Hepatocyte (in vitro differentiated cells): ENCODE measurements around the gene MVB12B. TPM values are rescaled to one million over a fixed set of nuclear protein-coding genes. Genes with fewer than 3 reads are reported as not detected.

ENCODE experiments used
- DNase-seq: peaks from one replicate; pipeline ENCODE4 v3.0.0-alpha.2; 2016; ENCODE audit warnings: low spot score
- H2AFZ ChIP-seq: fragments of 200-600 bp; sonication (generic); 2 replicates; pipeline ENCODE4 v1.6.0; 2016; ENCODE audit warnings: antibody characterized with exemption, mild to moderate bottlenecking
- H3K27ac ChIP-seq: fragments of 200-600 bp; sonication (generic); 2 replicates; pipeline ENCODE4 v1.5.1; 2016; ENCODE audit warnings: mild to moderate bottlenecking
- H3K27me3 ChIP-seq: fragments of 200-600 bp; sonication (generic); 2 replicates; pipeline ENCODE4 v1.6.1; 2016
- H3K36me3 ChIP-seq: fragments of 200-600 bp; sonication (generic); replicated peaks from 2 replicates; pipeline ENCODE4 v1.5.1; 2016; ENCODE audit warnings: low read depth; ENCODE audit not compliant: insufficient read depth
- H3K4me1 ChIP-seq: fragments of 200-600 bp; sonication (generic); 2 replicates; pipeline ENCODE4 v1.5.1; 2016; ENCODE audit warnings: mild to moderate bottlenecking, moderate library complexity; ENCODE audit not compliant: insufficient read depth
- H3K4me2 ChIP-seq: fragments of 200-600 bp; sonication (generic); 2 replicates; pipeline ENCODE4 v1.6.0; 2016
- H3K4me3 ChIP-seq: fragments of 200-600 bp; sonication (generic); 2 replicates; pipeline ENCODE4 v1.5.1; 2016; ENCODE audit warnings: mild to moderate bottlenecking
- H3K79me2 ChIP-seq: fragments of 200-600 bp; sonication (generic); 2 replicates; pipeline ENCODE4 v1.6.0; 2017; ENCODE audit warnings: mild to moderate bottlenecking
- H3K9me2 ChIP-seq: fragments of 200-600 bp; sonication (generic); replicated peaks from 2 replicates; pipeline ENCODE4 v1.6.0; 2017; ENCODE audit warnings: mild to moderate bottlenecking; ENCODE audit not compliant: insufficient read depth
- H3K9me3 ChIP-seq: fragments of 200-600 bp; sonication (generic); 2 replicates; pipeline ENCODE4 v1.5.1; 2016; ENCODE audit warnings: low read depth, mild to moderate bottlenecking
- H4K20me1 ChIP-seq: fragments of 200-600 bp; sonication (generic); 2 replicates; pipeline ENCODE4 v1.6.0; 2016; ENCODE audit warnings: mild to moderate bottlenecking; ENCODE audit not compliant: insufficient read depth, poor library complexity, severe bottlenecking
- CTCF ChIP-seq: fragments of 200-600 bp; sonication (generic); IDR thresholded peaks from 2 replicates; pipeline ENCODE4 v1.5.1; 2016; ENCODE audit warnings: antibody characterized with exemption, mild to moderate bottlenecking; ENCODE audit not compliant: poor library complexity
- EZH2 ChIP-seq: fragments of 200-600 bp; sonication (generic); IDR thresholded peaks from 2 replicates; pipeline ENCODE4 v1.6.1; 2016; ENCODE audit warnings: antibody characterized with exemption, mild to moderate bottlenecking, borderline replicate concordance
- EZH2phosphoT487 ChIP-seq: fragments of 200-600 bp; sonication (generic); IDR thresholded peaks from one replicate; pipeline ENCODE4 v1.6.1; 2018; ENCODE audit warnings: antibody characterized with exemption, mild to moderate bottlenecking, low read depth, moderate library complexity; ENCODE audit not compliant: unreplicated experiment, severe bottlenecking
- WGBS: methylation state at CpG from one replicate; pipeline ENCODE4 v1.1.6; 2016; ENCODE audit warnings: low lambda C conversion rate; ENCODE audit errors: missing lambda C conversion rate; 5-methylcytosine and 5-hydroxymethylcytosine counted together
- polyA plus RNA-seq: library from polyadenylated mRNA; unstranded; fragments of >200 nt; fragmentation: Nextera tagmentation; extraction: Ambion mirVana; gene quantifications from 2 replicates; pipeline ENCODE4 v1.2.1, GENCODE V29; 2016
- total RNA-seq: library from RNA; depleted of rRNA; stranded (reverse); fragments of >200 nt; gene quantifications from 2 replicates; pipeline ENCODE4 v1.2.3, GENCODE V29; 2014

MVB12B gene
- total and polyA plus RNA-seq, 2 experiments from 2014 or later, result 11.8 to 12.1 TPM

- TF ChIP-seq EZH2phosphoT487 (no peak), EZH2 (no peak)
- no peak overlapping the region for H3K4me3 ChIP-seq
- no peak overlapping the region for H2AFZ ChIP-seq
- WGBS, result 78% methylated on average over 19 of the region's 19 CpGs
- peaks cover 12% of the 10 kb centered on the region for H3K27me3 ChIP-seq
- no peaks in the 10 kb centered on the region for H3K9me3 ChIP-seq
- H3K4me2 ChIP-seq, result no peak overlapping the region
- H3K4me1 ChIP-seq, result peaks cover 7% of the 10 kb centered on the region
- no peaks in the 10 kb centered on the region for H4K20me1 ChIP-seq
- no peak overlapping the region for H3K27ac ChIP-seq
- H3K9me2 ChIP-seq, result no peaks in the 10 kb centered on the region
- no peak for DNase-seq
- no peaks in the 10 kb centered on the region for H3K36me3 ChIP-seq
- no peaks in the 10 kb centered on the region for H3K79me2 ChIP-seq
These were observed 199.8 kb downstream of the MVB12B start for GRCh38 chr9:126526218-126527108.

- H3K4me2 ChIP-seq, result no peak overlapping the region
- H2AFZ ChIP-seq, result no peak overlapping the region
- H4K20me1 ChIP-seq, result no peaks in the 10 kb centered on the region
- H3K27me3 ChIP-seq, result peaks cover 8% of the 10 kb centered on the region
- no peaks in the 10 kb centered on the region for H3K9me2 ChIP-seq
- H3K79me2 ChIP-seq, result no peaks in the 10 kb centered on the region
- no peak overlapping the region for H3K4me3 ChIP-seq
- WGBS, result 78% methylated on average over 20 of the region's 20 CpGs
- H3K4me1 ChIP-seq, result peaks cover 15% of the 10 kb centered on the region
- no peak for DNase-seq
- H3K36me3 ChIP-seq, result no peaks in the 10 kb centered on the region
- H3K27ac ChIP-seq, result no peak overlapping the region
- no peak for TF ChIP-seq EZH2
- no peak for TF ChIP-seq CTCF
- no peak for TF ChIP-seq EZH2phosphoT487
- no peaks in the 10 kb centered on the region for H3K9me3 ChIP-seq
These were observed 200.6 kb downstream of the MVB12B start for GRCh38 chr9:126527109-126527825.

- Histone ChIP-seq H3K79me2 (no peaks in the 10 kb centered on the region), H3K4me3 (no peak overlapping the region)
- WGBS, result 63% methylated on average over 14 of the region's 14 CpGs
These were observed 201.5 kb downstream of the MVB12B start for GRCh38 chr9:126528111-126528510.

More at GRCh38 chr9:126528111-126528510, 201.5 kb downstream of the MVB12B start:
- no peaks in the 10 kb centered on the region for H3K9me3 ChIP-seq
- no peak overlapping the region for H2AFZ ChIP-seq
- no peaks in the 10 kb centered on the region for H3K36me3 ChIP-seq
- TF ChIP-seq EZH2 (no peak), EZH2phosphoT487 (no peak), CTCF (no peak)
- H3K4me2 ChIP-seq, result no peak overlapping the region
- H3K27ac ChIP-seq, result no peak overlapping the region
- H4K20me1 ChIP-seq, result no peaks in the 10 kb centered on the region
- peaks cover 8% of the 10 kb centered on the region for H3K27me3 ChIP-seq
- H3K9me2 ChIP-seq, result no peaks in the 10 kb centered on the region
- DNase-seq, result no peak
- peaks cover 22% of the 10 kb centered on the region for H3K4me1 ChIP-seq
